DOHH2 (cell line): ENCODE results near the gene ATP13A1.
"Not testable (repeated sequence)": the region's sequence is repeated elsewhere in the genome, so short reads cannot be mapped to it uniquely, and the experiment has no call there.

Source experiments
- EZH2phosphoT487 ChIP-seq: fragments of 200-600 bp; sonication (generic); IDR thresholded peaks from 2 replicates; pipeline ENCODE4 v1.6.1; 2017; ENCODE audit warnings: borderline replicate concordance, mild to moderate bottlenecking, antibody characterized with exemption, low read length, moderate library complexity, mixed read lengths
- TF ChIP-seq, protein P1 (sequence below): fragments of 200-600 bp; sonication (generic); IDR thresholded peaks from one replicate; pipeline ENCODE4 v1.5.1; 2014; ENCODE audit warnings: antibody characterized with exemption, mild to moderate bottlenecking, low read depth, low read length; ENCODE audit not compliant: poor library complexity, severe bottlenecking

DNA sequence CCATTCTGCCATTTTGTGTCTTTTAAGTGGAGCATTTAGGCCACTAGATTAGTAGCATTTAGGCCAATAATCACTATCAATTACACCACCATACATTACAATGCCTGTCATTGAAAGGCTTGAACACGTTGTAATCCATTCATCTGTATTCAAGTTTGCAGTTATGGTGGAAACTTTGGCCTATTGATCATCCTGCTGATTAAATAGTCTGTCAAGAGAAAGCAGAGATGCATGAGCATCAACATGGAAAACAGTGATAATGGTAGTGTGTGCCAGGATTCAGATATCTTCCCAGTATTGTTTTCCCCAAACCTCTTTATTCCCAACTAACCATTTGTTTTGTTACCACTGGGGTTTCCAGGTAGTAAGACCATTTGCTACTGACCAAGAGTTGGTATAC lies 37.0 kb upstream of the ATP13A1 start:
- TF ChIP-seq, protein P1, sequence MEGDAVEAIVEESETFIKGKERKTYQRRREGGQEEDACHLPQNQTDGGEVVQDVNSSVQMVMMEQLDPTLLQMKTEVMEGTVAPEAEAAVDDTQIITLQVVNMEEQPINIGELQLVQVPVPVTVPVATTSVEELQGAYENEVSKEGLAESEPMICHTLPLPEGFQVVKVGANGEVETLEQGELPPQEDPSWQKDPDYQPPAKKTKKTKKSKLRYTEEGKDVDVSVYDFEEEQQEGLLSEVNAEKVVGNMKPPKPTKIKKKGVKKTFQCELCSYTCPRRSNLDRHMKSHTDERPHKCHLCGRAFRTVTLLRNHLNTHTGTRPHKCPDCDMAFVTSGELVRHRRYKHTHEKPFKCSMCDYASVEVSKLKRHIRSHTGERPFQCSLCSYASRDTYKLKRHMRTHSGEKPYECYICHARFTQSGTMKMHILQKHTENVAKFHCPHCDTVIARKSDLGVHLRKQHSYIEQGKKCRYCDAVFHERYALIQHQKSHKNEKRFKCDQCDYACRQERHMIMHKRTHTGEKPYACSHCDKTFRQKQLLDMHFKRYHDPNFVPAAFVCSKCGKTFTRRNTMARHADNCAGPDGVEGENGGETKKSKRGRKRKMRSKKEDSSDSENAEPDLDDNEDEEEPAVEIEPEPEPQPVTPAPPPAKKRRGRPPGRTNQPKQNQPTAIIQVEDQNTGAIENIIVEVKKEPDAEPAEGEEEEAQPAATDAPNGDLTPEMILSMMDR: not testable (repeated sequence)
- not testable (repeated sequence) for TF ChIP-seq EZH2phosphoT487
